Activated CD8-positive, alpha-beta T cell treated with anti-CD3 and anti-CD28 coated beads, Interleukin-2, amount 10 ng/mL, durations not matched to agents 7 days and 5 days (primary cell): ENCODE measurements around the gene TM9SF1. TPM values are rescaled to one million over a fixed set of nuclear protein-coding genes. Genes with fewer than 3 reads are reported as not detected.

Source experiments
- ATAC-seq: fragments of 150-1000 bp; cut with Tn5 transposase; one replicate; pipeline ENCODE4 v1.10.0; 2021; ENCODE audit warnings: moderate library complexity
- CTCF ChIA-PET: fragments of 350-600 bp; sonication (Branson Sonifier 250); formaldehyde crosslinking; loops from one replicate; lab custom pipeline; 2021; ENCODE audit warnings: antibody characterized with exemption; lab: Charles Lee
- POLR2A ChIA-PET: fragments of 350-600 bp; sonication (Branson Sonifier 250); formaldehyde crosslinking; loops from one replicate; lab custom pipeline; 2021; ENCODE audit warnings: antibody characterized with exemption; lab: Charles Lee
- DNase-seq: peaks from one replicate; pipeline ENCODE4 v3.0.0-alpha.2; 2020
- H3K27ac Mint-ChIP-seq: one replicate; pipeline ENCODE4 v1.8.0; 2021; ENCODE audit warnings: mild to moderate bottlenecking, mixed read lengths
- H3K27me3 Mint-ChIP-seq: one replicate; pipeline ENCODE4 v1.8.0; 2021; ENCODE audit warnings: low read depth, mixed read lengths
- H3K36me3 Mint-ChIP-seq: one replicate; pipeline ENCODE4 v1.8.0; 2021; ENCODE audit warnings: low read depth, mixed read lengths
- H3K4me1 Mint-ChIP-seq: one replicate; pipeline ENCODE4 v1.8.0; 2021; ENCODE audit warnings: low read depth, mixed read lengths
- H3K4me3 Mint-ChIP-seq: one replicate; pipeline ENCODE4 v1.8.0; 2021; ENCODE audit warnings: mild to moderate bottlenecking, mixed read lengths
- H3K9me3 Mint-ChIP-seq: one replicate; pipeline ENCODE4 v1.8.0; 2022; ENCODE audit warnings: mixed read lengths; ENCODE audit not compliant: insufficient read depth
- microRNA-seq: library from miRNA; unstranded; fragments of <30 nt; microRNA quantifications from one replicate; pipeline ENCODE4 v1.2.0, GENCODE V29; 2022
- total RNA-seq, 2 experiments: library from RNA; stranded (reverse); gene quantifications; one replicate each; pipeline ENCODE4 v1.2.3, GENCODE V29; 2021

TM9SF1 gene
- total RNA-seq, 2 experiments from 2014 or later: 29.3 to 32.8 TPM

DNA sequence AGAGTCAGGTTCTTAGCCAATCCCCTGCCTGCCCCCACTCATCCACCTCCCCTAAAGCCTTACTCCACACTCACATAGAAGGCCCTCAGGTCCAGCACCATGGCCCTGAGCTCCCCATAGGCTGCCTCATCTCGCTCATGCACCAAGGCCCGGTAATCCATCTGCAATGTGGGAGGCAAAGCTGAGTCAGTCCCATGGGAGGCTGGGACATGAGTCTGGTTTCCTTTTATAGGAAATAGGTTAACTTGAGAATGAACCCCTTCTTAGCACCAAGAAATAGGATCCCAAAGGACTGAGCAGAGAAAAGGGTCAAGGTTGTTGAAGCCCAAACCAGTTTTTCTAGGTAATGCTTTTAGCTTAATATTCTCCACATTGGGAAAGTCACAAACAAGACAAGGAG lies 51.7 kb downstream of the TM9SF1 start:
- Mint-ChIP-seq H3K4me1 (peaks cover 54% of the 10 kb centered on the region), H3K36me3 (peaks cover 76% of the 10 kb centered on the region), H3K4me3 (no peak overlapping the region), H3K27me3 (no peaks in the 10 kb centered on the region), H3K27ac (peak overlapping the region; percentile 1), H3K9me3 (no peaks in the 10 kb centered on the region)
- POLR2A ChIA-PET: interaction anchor here (0.7 to 2.2 kb wide), 4 partner anchors 15 to 526 kb away, joined by 3 to 14 read pairs (median 4); partner anchors contain the start of genes DCAF11, IRF9 and NRL
- DNase-seq (no peak), ATAC-seq (no peak)
- CTCF ChIA-PET: interaction anchor here (4.8 to 6.1 kb wide), 2 partner anchors 17 to 28 kb away, joined by 22 to 77 read pairs; partner anchors contain the start of genes DCAF11, IRF9 and NRL

DNA sequence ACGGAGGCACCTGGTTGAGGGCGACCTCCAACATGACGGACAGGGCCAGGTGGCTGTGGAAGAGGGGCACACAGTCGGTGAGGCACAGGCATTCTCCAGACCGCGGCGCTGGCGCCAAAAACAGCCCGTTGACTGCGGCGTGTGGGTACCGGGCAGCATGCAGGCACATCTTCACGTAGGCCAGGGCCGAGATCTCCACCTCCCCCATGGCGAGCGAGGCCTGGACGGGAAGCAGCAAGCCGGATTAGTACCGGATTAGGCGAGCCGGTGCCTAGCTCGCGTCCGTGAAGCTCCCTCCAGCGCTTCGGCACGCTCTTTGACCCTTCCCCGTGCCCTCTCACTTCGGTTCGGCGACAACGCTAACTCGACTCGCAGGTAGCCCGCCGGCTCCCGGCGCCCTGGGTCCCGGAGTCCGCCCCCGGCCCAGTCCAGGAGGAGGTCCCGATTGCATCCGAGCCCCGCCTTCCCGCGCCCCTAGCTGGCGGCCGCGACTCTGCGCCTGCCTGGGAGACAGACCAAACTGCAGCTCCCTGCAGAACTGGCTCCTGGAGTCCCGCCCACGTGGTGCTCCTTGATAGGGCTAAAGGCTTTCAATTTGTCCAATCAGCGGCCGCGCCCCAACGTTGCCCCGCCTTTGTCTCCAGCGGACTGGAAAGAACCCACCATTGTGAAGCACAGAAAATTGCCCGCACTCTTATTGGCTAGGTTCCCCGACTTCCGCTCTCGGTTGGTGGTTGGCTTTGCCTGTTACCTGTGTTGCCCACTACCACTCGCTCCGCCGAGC lies 54.0 kb downstream of the TM9SF1 start, which contains the start of gene EMC9:
TSS of gene EMC9 (minus strand) at position 495 of the 784 bp plus-strand sequence. CDS start at position 208, 287 bp downstream.
- H3K9me3 Mint-ChIP-seq: no peaks in the 10 kb centered on the region
- peak; percentile 100 for DNase-seq
- peak; percentile 92 for ATAC-seq
- peak within 1 kb of the TSS; percentile 77 for H3K27ac Mint-ChIP-seq
- CTCF ChIA-PET: interaction anchor here (0.7 to 2.2 kb wide), 16 partner anchors 9 to 296 kb away, joined by 3 to 20 read pairs (median 4); partner anchors contain the start of genes CIDEB, DCAF11, IRF9 and NRL
- peak within 1 kb of the TSS; percentile 97 for H3K4me3 Mint-ChIP-seq
- H3K4me1 Mint-ChIP-seq: peaks cover 66% of the 10 kb centered on the region
- POLR2A ChIA-PET: interaction anchor here (0.6 to 3.5 kb wide), 14 partner anchors 9 to 289 kb away, joined by 3 to 56 read pairs (median 4); partner anchors contain the start of genes CHMP4A, DCAF11, IRF9 and KHNYN
- peaks cover 88% of the 10 kb centered on the region for H3K36me3 Mint-ChIP-seq
- no peaks in the 10 kb centered on the region for H3K27me3 Mint-ChIP-seq

DNA sequence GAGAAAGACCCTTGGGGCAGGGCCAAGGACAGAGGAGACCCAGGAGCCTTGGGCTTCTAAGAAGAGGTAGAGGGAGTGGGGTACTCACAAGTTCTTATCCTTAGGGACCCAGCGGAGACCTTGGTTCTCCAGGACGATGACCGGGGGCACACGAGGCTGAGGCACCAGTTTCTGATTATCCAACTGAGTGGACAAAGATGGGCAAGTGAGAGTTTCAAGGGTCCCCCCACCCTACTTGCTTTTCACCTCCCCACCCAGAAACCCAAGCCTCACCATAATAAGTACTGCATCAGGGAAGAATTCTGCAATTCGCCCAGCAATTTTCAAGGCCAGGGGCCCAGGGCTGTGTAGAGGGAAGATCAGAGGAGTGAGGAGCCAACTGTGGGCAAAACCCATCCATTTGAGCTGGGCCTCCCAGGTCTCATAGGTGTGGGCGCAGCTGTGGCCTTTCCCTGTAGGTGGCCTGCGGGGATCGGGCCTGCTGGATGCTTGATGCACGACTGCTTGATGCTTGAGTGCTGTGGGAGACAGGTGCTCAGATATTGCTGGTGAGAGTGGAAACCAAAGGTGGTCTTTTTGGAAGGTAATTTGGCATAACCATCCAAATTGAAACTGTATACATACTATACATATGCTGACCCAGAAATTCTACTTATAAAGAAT lies 55.8 kb downstream of the TM9SF1 start:
- no peaks in the 10 kb centered on the region for H3K9me3 Mint-ChIP-seq
- H3K36me3 Mint-ChIP-seq: peaks cover 69% of the 10 kb centered on the region
- H3K4me1 Mint-ChIP-seq: peaks cover 62% of the 10 kb centered on the region
- peak overlapping the region; percentile 97 for H3K4me3 Mint-ChIP-seq
- no peak for ATAC-seq
- ChIA-PET POLR2A (interaction anchor here (2.5 to 4.0 kb wide), 3 partner anchors 8 to 25 kb away, joined by 32 to 56 read pairs (median 48); partner anchors contain the start of genes DCAF11, IRF9, NRL and PSME2), CTCF (interaction anchor here (1.5 to 5.2 kb wide), 3 partner anchors 21 to 30 kb away, joined by 3 to 37 read pairs (median 4); partner anchors contain the start of gene IRF9)
- peak overlapping the region; percentile 68 for H3K27ac Mint-ChIP-seq
- DNase-seq: peak; percentile 49
- H3K27me3 Mint-ChIP-seq: no peaks in the 10 kb centered on the region

Small RNAs within 50 kb of the gene (microRNA-seq; reads per million reads assigned to microRNA genes)
- not detected for gene MIR7703

Other genes starting within 250 kb of the TM9SF1 start
- gene DHRS4, start 241.7 kb downstream of the TM9SF1 start, total RNA-seq: 10 to 100 TPM; 18.3 to 19.4 TPM
- 10 to 100 TPM; 17.7 to 19.1 TPM for gene DHRS4L2, start 206.5 kb downstream of the TM9SF1 start, total RNA-seq
- gene CARMIL3, start 143.4 kb downstream of the TM9SF1 start, total RNA-seq: under 1 TPM; 0.86 to 0.95 TPM
- under 1 TPM in 1 of 2 experiments, not detected in 1; 0.10 TPM for gene CPNE6, start 123.9 kb downstream of the TM9SF1 start, total RNA-seq
- gene PCK2, start 101.1 kb downstream of the TM9SF1 start, total RNA-seq: 10 to 100 TPM; 49.6 to 54.9 TPM
- gene DCAF11, start 80.7 kb downstream of the TM9SF1 start, total RNA-seq: 100 to 1,000 TPM; 101 to 107 TPM
- 1 to 10 TPM; 2.8 to 3.4 TPM for gene NRL, start 80.5 kb downstream of the TM9SF1 start, total RNA-seq
- gene FITM1, start 64.8 kb downstream of the TM9SF1 start, total RNA-seq: 1 to 10 TPM; 1.4 to 2.1 TPM
- gene PSME1, start 59.2 kb downstream of the TM9SF1 start, total RNA-seq: 100 to 1,000 TPM; 516 to 530 TPM
- 10 to 100 TPM; 49.9 to 53.2 TPM for gene EMC9, start 53.9 kb downstream of the TM9SF1 start, total RNA-seq
- gene PSME2, start 48.8 kb downstream of the TM9SF1 start, total RNA-seq: 100 to 1,000 TPM; 635 to 636 TPM
- gene RNF31, start 47.9 kb downstream of the TM9SF1 start, total RNA-seq: 100 to 1,000 TPM; 123 to 142 TPM
- 100 to 1,000 TPM; 221 to 242 TPM for gene IRF9, start 34.2 kb downstream of the TM9SF1 start, total RNA-seq
- gene REC8, start 23.4 kb downstream of the TM9SF1 start, total RNA-seq: 10 to 100 TPM; 54.5 to 58.6 TPM
- gene IPO4, start 6.6 kb downstream of the TM9SF1 start, total RNA-seq: 10 to 100 TPM; 56.3 to 60.1 TPM
- gene TSSK4, start 10.3 kb upstream of the TM9SF1 start, total RNA-seq: not detected
- gene CHMP4A, start 18.0 kb upstream of the TM9SF1 start, total RNA-seq: 10 to 100 TPM; 83.2 to 93.4 TPM
- gene MDP1, start 20.6 kb upstream of the TM9SF1 start, total RNA-seq: 10 to 100 TPM; 16.9 to 18.2 TPM
- gene NEDD8, start 36.9 kb upstream of the TM9SF1 start, total RNA-seq: 100 to 1,000 TPM; 214 to 222 TPM
- 10 to 100 TPM; 67.2 to 68.4 TPM for gene GMPR2, start 37.5 kb upstream of the TM9SF1 start, total RNA-seq
- 100 to 1,000 TPM; 128 to 131 TPM for gene TINF2, start 47.2 kb upstream of the TM9SF1 start, total RNA-seq
- 1 to 10 TPM; 2.7 to 3.1 TPM for gene TGM1, start 67.7 kb upstream of the TM9SF1 start, total RNA-seq
- gene RABGGTA, start 76.2 kb upstream of the TM9SF1 start, total RNA-seq: 10 to 100 TPM; 47.7 to 51.8 TPM
- 10 to 100 TPM; 28.6 to 33.9 TPM for gene DHRS1, start 104.3 kb upstream of the TM9SF1 start, total RNA-seq
- 10 to 100 TPM; 35.2 to 36.7 TPM for gene NOP9, start 104.4 kb upstream of the TM9SF1 start, total RNA-seq
- 10 to 100 TPM; 47.2 to 48.2 TPM for gene CIDEB, start 112.5 kb upstream of the TM9SF1 start, total RNA-seq
- 10 to 100 TPM; 17.8 to 18.7 TPM for gene LTB4R2, start 114.7 kb upstream of the TM9SF1 start, total RNA-seq
- gene LTB4R, start 116.1 kb upstream of the TM9SF1 start, total RNA-seq: 10 to 100 TPM; 26.9 to 28.0 TPM
- 1 to 10 TPM; 3.4 to 4.7 TPM for gene ADCY4, start 139.6 kb upstream of the TM9SF1 start, total RNA-seq
- 10 to 100 TPM; 26.9 to 28.6 TPM for gene RIPK3, start 144.6 kb upstream of the TM9SF1 start, total RNA-seq
- not detected for gene NFATC4, start 172.7 kb upstream of the TM9SF1 start, total RNA-seq
- gene NYNRIN, start 203.6 kb upstream of the TM9SF1 start, total RNA-seq: under 1 TPM; 0.21 to 0.52 TPM
- gene CBLN3, start 234.2 kb upstream of the TM9SF1 start, total RNA-seq: 1 to 10 TPM; 1.1 to 1.3 TPM
- 10 to 100 TPM; 55.4 to 58.9 TPM for gene KHNYN, start 234.5 kb upstream of the TM9SF1 start, total RNA-seq
- 10 to 100 TPM; 47.6 to 58.6 TPM for gene SDR39U1, start 247.3 kb upstream of the TM9SF1 start, total RNA-seq